Osteoblast (primary cell): ENCODE data around the gene PNMT. TPM values are rescaled to one million over a fixed set of nuclear protein-coding genes. Genes with fewer than 3 reads are reported as not detected.
A peak's percentile ranks its signal among the peaks of the same experiment; 100 is the strongest.

Experiments
- DNase-seq: peaks from one replicate; pipeline ENCODE4 v3.0.0; 2011; ENCODE audit warnings: low spot score, mixed read lengths; ENCODE audit not compliant: insufficient read length; ENCODE audit errors: missing footprints
- H2AFZ ChIP-seq: 2 replicates; pipeline ENCODE4 v1.6.0; 2011; ENCODE audit warnings: mild to moderate bottlenecking, low read length
- H3K27ac ChIP-seq: 2 replicates; pipeline ENCODE4 v1.5.1; 2011; ENCODE audit warnings: mild to moderate bottlenecking, low read depth, low read length, moderate library complexity
- H3K27me3 ChIP-seq: 2 replicates; pipeline ENCODE4 v1.6.0; 2012; ENCODE audit warnings: mild to moderate bottlenecking, control low read depth, inconsistent platforms, low read length, moderate library complexity; ENCODE audit not compliant: insufficient read depth
- H3K36me3 ChIP-seq: 2 replicates; pipeline ENCODE4 v1.5.1; 2011; ENCODE audit warnings: mild to moderate bottlenecking, low read length, control low read depth, moderate library complexity; ENCODE audit not compliant: insufficient read depth
- H3K4me1 ChIP-seq: 2 replicates; pipeline ENCODE4 v1.5.1; 2011; ENCODE audit warnings: mild to moderate bottlenecking, low read length, control low read depth, moderate library complexity; ENCODE audit not compliant: insufficient read depth
- H3K4me2 ChIP-seq: 2 replicates; pipeline ENCODE4 v1.6.0; 2011; ENCODE audit warnings: mild to moderate bottlenecking, low read length; ENCODE audit not compliant: insufficient read depth
- H3K4me3 ChIP-seq: fragments of 200-600 bp; sonication (generic); 3 replicates; pipeline ENCODE4 v1.5.1; 2012; ENCODE audit warnings: mild to moderate bottlenecking, low read length, inconsistent platforms; ENCODE audit not compliant: insufficient read depth
- H3K79me2 ChIP-seq: 2 replicates; pipeline ENCODE4 v1.6.0; 2012; ENCODE audit warnings: mild to moderate bottlenecking, low read length, control low read depth, inconsistent platforms; ENCODE audit not compliant: insufficient read depth
- H3K9me3 ChIP-seq: 2 replicates; pipeline ENCODE4 v1.5.1; 2011; ENCODE audit warnings: low read depth, low read length, control low read depth
- H4K20me1 ChIP-seq: 2 replicates; pipeline ENCODE4 v1.6.0; 2012; ENCODE audit warnings: mild to moderate bottlenecking, low read length, control low read depth; ENCODE audit not compliant: insufficient read depth
- total RNA-seq: library from RNA; depleted of rRNA; stranded (reverse); fragments of >200 nt; gene quantifications from 2 replicates; pipeline ENCODE4 v1.2.3, GENCODE V29; 2012
- TF ChIP-seq, protein P1 (sequence below): IDR thresholded peaks from 2 replicates; pipeline ENCODE4 v1.5.1; 2011; ENCODE audit warnings: mild to moderate bottlenecking, low read depth, low read length, moderate library complexity; ENCODE audit errors: extremely low read depth

Gene PNMT, protein sequence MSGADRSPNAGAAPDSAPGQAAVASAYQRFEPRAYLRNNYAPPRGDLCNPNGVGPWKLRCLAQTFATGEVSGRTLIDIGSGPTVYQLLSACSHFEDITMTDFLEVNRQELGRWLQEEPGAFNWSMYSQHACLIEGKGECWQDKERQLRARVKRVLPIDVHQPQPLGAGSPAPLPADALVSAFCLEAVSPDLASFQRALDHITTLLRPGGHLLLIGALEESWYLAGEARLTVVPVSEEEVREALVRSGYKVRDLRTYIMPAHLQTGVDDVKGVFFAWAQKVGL
- not detected in 2 replicates for total RNA-seq

DNA sequence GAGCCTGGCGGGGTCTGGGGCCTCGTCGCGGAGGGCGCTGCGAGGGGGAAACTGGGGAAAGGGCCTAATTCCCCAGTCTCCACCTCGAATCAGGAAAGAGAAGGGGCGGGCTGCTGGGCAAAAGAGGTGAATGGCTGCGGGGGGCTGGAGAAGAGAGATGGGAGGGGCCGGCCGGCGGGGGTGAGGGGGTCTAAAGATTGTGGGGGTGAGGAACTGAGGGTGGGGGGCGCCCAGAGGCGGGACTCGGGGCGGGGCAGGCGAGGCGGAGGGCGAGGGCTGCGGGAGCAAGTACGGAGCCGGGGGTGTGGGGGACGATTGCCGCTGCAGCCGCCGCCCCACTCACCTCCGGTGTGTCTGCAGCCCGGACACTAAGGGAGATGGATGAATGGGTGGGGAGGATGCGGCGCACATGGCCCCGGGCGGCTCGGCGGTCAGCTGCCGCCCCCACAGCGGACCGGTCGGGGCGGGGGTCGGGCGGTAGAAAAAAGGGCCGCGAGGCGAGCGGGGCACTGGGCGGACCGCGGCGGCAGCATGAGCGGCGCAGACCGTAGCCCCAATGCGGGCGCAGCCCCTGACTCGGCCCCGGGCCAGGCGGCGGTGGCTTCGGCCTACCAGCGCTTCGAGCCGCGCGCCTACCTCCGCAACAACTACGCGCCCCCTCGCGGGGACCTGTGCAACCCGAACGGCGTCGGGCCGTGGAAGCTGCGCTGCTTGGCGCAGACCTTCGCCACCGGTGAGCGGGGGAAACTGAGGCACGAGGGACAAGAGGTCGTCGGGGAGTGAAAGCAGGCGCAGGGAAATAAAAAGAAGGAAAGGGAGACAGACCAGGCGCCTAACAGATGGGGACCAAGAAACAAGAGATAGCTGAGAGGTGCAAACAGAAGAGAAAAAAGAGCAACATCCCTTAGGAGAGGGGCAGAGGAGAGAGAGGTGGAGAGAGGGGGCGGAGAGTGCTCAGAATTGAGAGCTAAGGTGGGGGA, at the start of gene PNMT:
Gene PNMT (plus strand): TSS at position 509 of the 980 bp plus-strand sequence. CDS start 23 bp downstream, at position 532.
- Histone ChIP-seq H4K20me1 (peaks cover 6% of the 10 kb centered on the region), H3K4me3 (peak within 1 kb of the TSS; percentile 42), H3K27ac (no peak within 1 kb of the TSS), H3K79me2 (no peaks in the 10 kb centered on the region), H3K4me1 (no peaks in the 10 kb centered on the region), H3K36me3 (no peaks in the 10 kb centered on the region), H3K9me3 (no peaks in the 10 kb centered on the region), H3K27me3 (peaks cover 71% of the 10 kb centered on the region), H3K4me2 (peak within 1 kb of the TSS; percentile 60), H2AFZ (no peak within 1 kb of the TSS)
- TF ChIP-seq, protein P1, sequence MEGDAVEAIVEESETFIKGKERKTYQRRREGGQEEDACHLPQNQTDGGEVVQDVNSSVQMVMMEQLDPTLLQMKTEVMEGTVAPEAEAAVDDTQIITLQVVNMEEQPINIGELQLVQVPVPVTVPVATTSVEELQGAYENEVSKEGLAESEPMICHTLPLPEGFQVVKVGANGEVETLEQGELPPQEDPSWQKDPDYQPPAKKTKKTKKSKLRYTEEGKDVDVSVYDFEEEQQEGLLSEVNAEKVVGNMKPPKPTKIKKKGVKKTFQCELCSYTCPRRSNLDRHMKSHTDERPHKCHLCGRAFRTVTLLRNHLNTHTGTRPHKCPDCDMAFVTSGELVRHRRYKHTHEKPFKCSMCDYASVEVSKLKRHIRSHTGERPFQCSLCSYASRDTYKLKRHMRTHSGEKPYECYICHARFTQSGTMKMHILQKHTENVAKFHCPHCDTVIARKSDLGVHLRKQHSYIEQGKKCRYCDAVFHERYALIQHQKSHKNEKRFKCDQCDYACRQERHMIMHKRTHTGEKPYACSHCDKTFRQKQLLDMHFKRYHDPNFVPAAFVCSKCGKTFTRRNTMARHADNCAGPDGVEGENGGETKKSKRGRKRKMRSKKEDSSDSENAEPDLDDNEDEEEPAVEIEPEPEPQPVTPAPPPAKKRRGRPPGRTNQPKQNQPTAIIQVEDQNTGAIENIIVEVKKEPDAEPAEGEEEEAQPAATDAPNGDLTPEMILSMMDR: peak; percentile 36
- peak; percentile 93 for DNase-seq

DNA sequence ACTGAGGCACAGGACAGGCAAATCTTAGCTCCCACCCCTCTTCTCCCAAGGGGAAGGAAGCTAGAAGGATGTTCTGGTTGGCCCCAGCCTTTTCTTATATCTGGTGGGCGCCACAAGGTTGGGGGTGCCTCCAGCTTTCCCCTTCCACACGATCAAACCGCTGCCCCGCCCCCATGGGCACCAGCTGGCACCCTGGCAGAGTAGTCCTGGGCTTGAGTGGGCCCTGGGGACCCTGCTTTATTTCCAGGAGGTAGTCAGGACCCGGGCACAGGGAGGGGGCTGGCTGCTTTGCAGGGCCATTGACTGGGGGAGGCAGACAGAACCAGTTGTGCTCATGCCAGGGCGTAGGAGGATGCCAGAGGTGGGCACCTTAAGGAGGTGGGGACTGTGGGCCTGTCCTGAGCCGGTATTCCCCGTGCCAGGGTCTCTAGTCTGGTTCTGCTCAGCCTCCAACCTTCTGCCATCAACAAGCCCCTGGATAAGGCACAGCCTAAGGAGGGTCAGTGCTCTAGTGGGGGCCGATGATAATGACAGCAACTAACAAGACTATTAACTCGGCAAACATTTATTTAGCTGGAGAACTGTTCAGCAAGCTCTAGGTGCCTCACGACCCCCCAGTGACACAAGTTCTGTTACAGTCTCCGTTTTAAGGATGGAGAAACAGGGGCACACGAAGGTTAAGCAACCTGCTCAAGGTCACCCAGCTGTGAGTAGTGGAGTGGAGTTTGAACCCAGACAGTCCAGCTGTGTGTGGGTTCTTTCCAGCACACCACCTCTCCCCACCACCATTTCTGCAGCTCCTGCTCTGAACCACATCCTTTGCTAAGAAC, 49.1 kb upstream of the PNMT start:
- H3K4me3 ChIP-seq: peak overlapping the region; percentile 72
- H3K9me3 ChIP-seq: no peaks in the 10 kb centered on the region
- TF ChIP-seq, protein P1: no peak
- H3K36me3 ChIP-seq: no peaks in the 10 kb centered on the region
- no peak for DNase-seq
- peaks cover 5% of the 10 kb centered on the region for H3K4me1 ChIP-seq
- no peak overlapping the region for H2AFZ ChIP-seq
- H3K27ac ChIP-seq: no peak overlapping the region
- H3K79me2 ChIP-seq: no peaks in the 10 kb centered on the region
- peak overlapping the region; percentile 95 for H3K4me2 ChIP-seq
- peaks cover 4% of the 10 kb centered on the region for H4K20me1 ChIP-seq
- H3K27me3 ChIP-seq: peaks cover 21% of the 10 kb centered on the region

DNA sequence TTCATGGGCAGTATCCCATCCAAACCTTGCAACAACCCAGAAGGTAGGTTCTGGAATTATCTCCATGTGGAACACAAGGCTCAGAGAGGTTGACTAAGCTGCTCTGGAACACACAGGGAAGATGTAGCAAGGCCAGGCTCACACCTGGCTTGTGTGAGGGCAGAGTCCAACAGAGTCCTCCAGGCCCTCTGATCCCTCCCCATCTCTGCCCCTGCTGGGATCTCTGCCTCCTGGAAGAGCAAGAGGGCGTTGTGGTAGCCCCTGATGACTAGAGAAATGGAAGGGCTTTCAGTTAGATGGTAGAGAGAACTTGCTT, 48.5 kb upstream of the PNMT start:
- no peaks in the 10 kb centered on the region for H3K9me3 ChIP-seq
- no peak overlapping the region for H2AFZ ChIP-seq
- no peak overlapping the region for H3K4me2 ChIP-seq
- TF ChIP-seq, protein P1: no peak
- DNase-seq: no peak
- no peak overlapping the region for H3K27ac ChIP-seq
- H3K4me1 ChIP-seq: peaks cover 5% of the 10 kb centered on the region
- no peak overlapping the region for H3K4me3 ChIP-seq
- H4K20me1 ChIP-seq: peaks cover 4% of the 10 kb centered on the region
- H3K79me2 ChIP-seq: no peaks in the 10 kb centered on the region
- no peaks in the 10 kb centered on the region for H3K36me3 ChIP-seq
- peaks cover 21% of the 10 kb centered on the region for H3K27me3 ChIP-seq
